Astrocyte (in vitro differentiated cells and primary cell): ENCODE results near the gene IRGQ.

ENCODE experiments used
- EZH2 ChIP-seq: IDR thresholded peaks from 2 replicates; pipeline ENCODE4 v1.6.1; 2012; ENCODE audit warnings: mild to moderate bottlenecking, low read length, inconsistent platforms; ENCODE audit not compliant: insufficient read depth
- TF ChIP-seq, protein P1 (sequence below): IDR thresholded peaks from 2 replicates; pipeline ENCODE4 v1.5.1; 2011; ENCODE audit warnings: low read depth, mild to moderate bottlenecking, inconsistent platforms, low read length, moderate library complexity; ENCODE audit not compliant: insufficient read depth

- TF ChIP-seq, protein P1, sequence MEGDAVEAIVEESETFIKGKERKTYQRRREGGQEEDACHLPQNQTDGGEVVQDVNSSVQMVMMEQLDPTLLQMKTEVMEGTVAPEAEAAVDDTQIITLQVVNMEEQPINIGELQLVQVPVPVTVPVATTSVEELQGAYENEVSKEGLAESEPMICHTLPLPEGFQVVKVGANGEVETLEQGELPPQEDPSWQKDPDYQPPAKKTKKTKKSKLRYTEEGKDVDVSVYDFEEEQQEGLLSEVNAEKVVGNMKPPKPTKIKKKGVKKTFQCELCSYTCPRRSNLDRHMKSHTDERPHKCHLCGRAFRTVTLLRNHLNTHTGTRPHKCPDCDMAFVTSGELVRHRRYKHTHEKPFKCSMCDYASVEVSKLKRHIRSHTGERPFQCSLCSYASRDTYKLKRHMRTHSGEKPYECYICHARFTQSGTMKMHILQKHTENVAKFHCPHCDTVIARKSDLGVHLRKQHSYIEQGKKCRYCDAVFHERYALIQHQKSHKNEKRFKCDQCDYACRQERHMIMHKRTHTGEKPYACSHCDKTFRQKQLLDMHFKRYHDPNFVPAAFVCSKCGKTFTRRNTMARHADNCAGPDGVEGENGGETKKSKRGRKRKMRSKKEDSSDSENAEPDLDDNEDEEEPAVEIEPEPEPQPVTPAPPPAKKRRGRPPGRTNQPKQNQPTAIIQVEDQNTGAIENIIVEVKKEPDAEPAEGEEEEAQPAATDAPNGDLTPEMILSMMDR: no peak
- no peak for TF ChIP-seq EZH2
These were observed 45.4 kb upstream of the IRGQ start for GRCh38 chr19:43641333-43641732.
